Neuronal stem cell (in vitro differentiated cells): ENCODE data around the gene MAFG.

ENCODE experiments used
- DNase-seq: peaks from one replicate; pipeline ENCODE4 v3.0.0-alpha.2; 2013; ENCODE audit warnings: low spot score
- H2AFZ ChIP-seq: one replicate; pipeline ENCODE4 v1.6.1; 2013; ENCODE audit warnings: mild to moderate bottlenecking, low read length, inconsistent platforms
- H2AK5ac ChIP-seq: 2 replicates; pipeline ENCODE4 v1.6.1; 2013; ENCODE audit warnings: low read depth, mild to moderate bottlenecking, inconsistent platforms, low read length, moderate library complexity, mixed read lengths
- H2BK120ac ChIP-seq: 2 replicates; pipeline ENCODE4 v1.6.1; 2013; ENCODE audit warnings: low read depth, mild to moderate bottlenecking, inconsistent platforms, low read length, moderate library complexity, mixed read lengths
- H2BK12ac ChIP-seq: one replicate; pipeline ENCODE4 v1.6.1; 2013; ENCODE audit warnings: low read length, inconsistent platforms
- H2BK15ac ChIP-seq: 2 replicates; pipeline ENCODE4 v1.6.1; 2013; ENCODE audit warnings: mild to moderate bottlenecking, low read length, inconsistent platforms, mixed read lengths
- H2BK5ac ChIP-seq: one replicate; pipeline ENCODE4 v1.6.1; 2013; ENCODE audit warnings: inconsistent platforms, mild to moderate bottlenecking, low read length, moderate library complexity
- H3K14ac ChIP-seq: one replicate; pipeline ENCODE4 v1.6.1; 2013; ENCODE audit warnings: low read length, inconsistent platforms
- H3K18ac ChIP-seq: 2 replicates; pipeline ENCODE4 v1.6.1; 2013; ENCODE audit warnings: low read length, inconsistent platforms
- H3K23ac ChIP-seq: 2 replicates; pipeline ENCODE4 v1.6.1; 2013; ENCODE audit warnings: low read depth, mild to moderate bottlenecking, mixed read lengths, low read length, inconsistent platforms; ENCODE audit not compliant: poor library complexity
- H3K27ac ChIP-seq: replicated peaks from 3 replicates; pipeline ENCODE4 v1.5.1; 2013; ENCODE audit warnings: low read length, inconsistent platforms
- H3K27me3 ChIP-seq, 3 experiments: 2 replicates each; pipeline ENCODE4 v1.6.1; 2013; ENCODE audit warnings: low read length in 3 of 3, mild to moderate bottlenecking in 2 of 3, inconsistent platforms in 1 of 3, low read depth in 1 of 3, mixed read lengths in 1 of 3, moderate library complexity in 1 of 3; ENCODE audit not compliant: control insufficient read depth in 3 of 3, insufficient read depth in 3 of 3
- H3K36me3 ChIP-seq, 2 donors: replicated peaks in 1 of 2; 2 replicates each; pipeline ENCODE4 v1.6.1; 2013; ENCODE audit warnings: low read length in 2 of 2; ENCODE audit not compliant: control insufficient read depth in 2 of 2, insufficient read depth in 2 of 2
- H3K4ac ChIP-seq: 2 replicates; pipeline ENCODE4 v1.6.1; 2013; ENCODE audit warnings: inconsistent platforms, mild to moderate bottlenecking, low read length, moderate library complexity
- H3K4me1 ChIP-seq, 2 donors: 1 replicate in 1 of 2; 2 replicates in 1 of 2; pipeline ENCODE4 v1.6.1; 2013; ENCODE audit warnings: low read length in 2 of 2, low read depth in 1 of 2; ENCODE audit not compliant: control insufficient read depth in 2 of 2, insufficient read depth in 1 of 2
- H3K4me2 ChIP-seq: one replicate; pipeline ENCODE4 v1.6.1; 2013; ENCODE audit warnings: mild to moderate bottlenecking, low read length, inconsistent platforms; ENCODE audit not compliant: insufficient read depth, poor library complexity, severe bottlenecking
- H3K4me3 ChIP-seq, 2 donors: 2 replicates each; pipeline ENCODE4 v1.5.1; 2013; ENCODE audit warnings: low read length in 2 of 2, mild to moderate bottlenecking in 2 of 2, inconsistent platforms in 1 of 2, moderate library complexity in 1 of 2
- H3K79me1 ChIP-seq: one replicate; pipeline ENCODE4 v1.6.1; 2013; ENCODE audit warnings: low read depth, mild to moderate bottlenecking, inconsistent platforms, low read length, moderate library complexity
- H3K9ac ChIP-seq: one replicate; pipeline ENCODE4 v1.6.1; 2013; ENCODE audit warnings: mild to moderate bottlenecking, low read depth, low read length, inconsistent platforms; ENCODE audit not compliant: poor library complexity
- H3K9me3 ChIP-seq, 2 donors: replicated peaks in 1 of 2; 2 replicates each; pipeline versions ENCODE3 to v1.6.1; 2013; ENCODE audit warnings: low read length in 2 of 2, mild to moderate bottlenecking in 2 of 2, inconsistent platforms in 1 of 2, low read depth in 1 of 2, mixed read lengths in 1 of 2, moderate library complexity in 1 of 2; ENCODE audit not compliant: control insufficient read depth in 2 of 2, insufficient read depth in 1 of 2
- H4K8ac ChIP-seq: one replicate; pipeline ENCODE4 v1.6.1; 2013; ENCODE audit warnings: low read depth, mild to moderate bottlenecking, inconsistent platforms, low read length, moderate library complexity
- H4K91ac ChIP-seq: one replicate; pipeline ENCODE4 v1.6.1; 2013; ENCODE audit warnings: low read length, low read depth, mild to moderate bottlenecking, inconsistent platforms; ENCODE audit not compliant: poor library complexity
- WGBS, 2 donors: extraction: QIAGEN DNeasy Blood & Tissue Kit; methylation state at CpG; one replicate each; pipeline ENCODE4 v1.1.7; 2013; ENCODE audit warnings: missing lambda C conversion rate in 2 of 2, mixed read lengths in 1 of 2; ENCODE audit not compliant: insufficient read length in 2 of 2, insufficient replicate concordance in 1 of 2; ENCODE audit errors: extremely low coverage in 2 of 2; 5-methylcytosine and 5-hydroxymethylcytosine counted together

MAFG gene

DNA sequence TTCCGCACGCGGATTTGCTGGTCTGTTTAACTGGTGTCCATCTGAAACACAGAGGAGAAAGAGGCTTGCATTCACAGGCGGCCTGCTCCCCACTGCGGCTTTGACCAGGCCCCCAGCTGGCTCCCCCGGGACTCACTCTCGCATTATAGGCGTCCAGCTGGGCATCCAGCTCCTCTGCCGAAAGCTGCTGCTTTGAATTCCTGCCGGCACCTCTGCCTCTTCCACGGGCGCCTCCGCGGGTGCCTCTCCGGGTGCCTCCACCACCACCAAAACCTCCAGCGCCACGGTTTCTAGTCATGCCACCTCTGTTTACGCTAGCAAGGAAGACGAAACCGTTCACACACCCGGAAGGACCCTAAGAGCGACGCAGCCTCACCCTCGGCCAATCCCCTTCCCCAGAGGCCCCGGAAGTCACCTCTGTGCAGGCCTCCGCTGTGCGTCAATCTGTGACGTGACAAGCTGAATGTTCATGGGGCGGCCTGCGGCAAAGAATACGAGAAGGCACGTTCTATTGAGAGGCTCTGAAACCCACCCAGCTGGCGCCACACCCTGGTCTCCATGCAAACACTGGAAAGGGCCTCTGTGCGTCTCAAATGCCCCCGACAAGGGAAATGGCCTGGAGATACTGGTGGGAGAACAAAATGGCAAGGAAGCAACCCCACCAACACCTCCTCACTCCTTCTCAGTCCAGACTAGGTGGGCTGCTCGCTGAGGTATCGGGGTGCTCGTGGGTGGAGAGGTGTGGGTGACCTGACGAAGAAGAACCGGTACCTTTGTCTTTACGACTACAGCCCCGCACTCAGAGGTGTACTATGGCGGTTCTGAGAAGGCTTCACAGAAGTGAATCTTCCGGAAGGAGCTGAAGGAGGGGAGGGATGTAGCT is 39.2 kb downstream of the MAFG start:
- H2BK120ac ChIP-seq = peak overlapping the region; percentile 63
- H3K4me2 ChIP-seq = no peak overlapping the region
- peaks cover 59 to 69% of the 10 kb centered on the region in 2 donors for H3K36me3 ChIP-seq

DNA sequence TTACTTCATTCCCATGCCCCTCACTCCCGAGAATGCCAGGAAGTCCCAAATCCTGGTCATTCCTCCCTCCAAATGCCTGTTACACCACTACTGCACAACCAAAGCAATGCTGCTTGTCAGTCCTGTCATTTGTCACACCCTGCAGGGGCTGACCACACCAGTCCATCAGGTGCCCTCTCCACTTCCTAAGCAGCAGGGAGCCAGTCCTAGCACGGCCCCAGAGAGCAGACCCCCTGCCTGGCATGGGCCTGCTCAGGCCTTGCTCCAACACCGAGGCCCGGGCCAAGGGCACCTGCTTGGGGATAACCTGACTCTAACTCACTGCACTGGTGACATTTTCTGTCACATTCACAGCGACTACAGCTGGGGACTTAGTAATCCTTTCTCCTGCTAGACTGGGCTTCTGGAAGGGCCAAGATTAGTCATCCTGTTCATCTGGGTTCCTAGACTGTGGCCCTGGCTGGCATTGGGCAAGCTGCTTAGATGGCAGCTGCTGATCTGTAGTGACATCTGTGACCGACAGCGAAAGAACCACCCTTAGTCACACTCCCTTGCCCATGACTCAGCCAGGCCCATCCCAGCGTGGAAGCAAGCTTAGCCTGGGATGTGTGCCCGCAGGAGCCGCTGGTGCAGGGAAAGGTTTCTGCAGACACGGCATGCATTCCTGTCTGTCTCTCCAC is 41.5 kb downstream of the MAFG start:
- no peak overlapping the region for H3K4me2 ChIP-seq

More for the DNA sequence above, 39.2 kb downstream of the MAFG start:
- H3K79me1 ChIP-seq = peaks cover 18% of the 10 kb centered on the region
- H3K9ac ChIP-seq = no peak overlapping the region
- H3K18ac ChIP-seq = no peak overlapping the region
- H2BK5ac ChIP-seq = no peak overlapping the region
- peak overlapping the region in 1 of 2 donors; percentile 2 for H3K4me3 ChIP-seq
- no peak overlapping the region for H4K8ac ChIP-seq
- peaks cover 7 to 17% of the 10 kb centered on the region in 2 donors for H3K4me1 ChIP-seq
- no CpG with 5 or more reads among the region's 44 CpGs for WGBS, 2 donors
- no peak for DNase-seq
- H3K27ac ChIP-seq = no peak overlapping the region
- H2AFZ ChIP-seq = no peak overlapping the region
- H4K91ac ChIP-seq = no peak overlapping the region
- no peak overlapping the region for H2BK12ac ChIP-seq
- H3K9me3 ChIP-seq = no peaks in the 10 kb centered on the region
- no peak overlapping the region for H2AK5ac ChIP-seq
- H2BK15ac ChIP-seq = no peak overlapping the region
- H3K27me3 ChIP-seq = no peaks in the 10 kb centered on the region
- H3K23ac ChIP-seq = peak overlapping the region; percentile 26
- no peak overlapping the region for H3K4ac ChIP-seq
- no peak overlapping the region for H3K14ac ChIP-seq

DNA sequence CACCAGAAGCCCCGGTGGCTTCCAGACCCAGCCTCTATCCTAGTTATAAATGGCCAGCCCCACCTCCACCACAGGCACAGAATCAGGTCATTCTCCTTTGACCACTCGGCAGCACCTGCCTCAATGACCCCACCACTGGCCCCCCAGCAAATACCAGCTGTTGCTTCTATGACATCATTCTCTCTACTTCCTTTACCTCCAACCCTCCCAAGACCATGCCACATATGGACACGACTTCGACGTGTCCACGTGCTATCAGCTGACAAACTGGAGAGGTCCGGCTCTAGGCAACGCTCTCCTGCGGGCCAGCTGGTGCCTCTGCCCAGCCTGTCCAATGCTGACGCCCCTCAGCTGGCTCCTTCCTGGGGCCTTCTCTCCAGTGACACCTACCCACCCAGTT is 42.1 kb downstream of the MAFG start:
- Histone ChIP-seq H2BK120ac (no peak overlapping the region), H3K36me3 (peaks cover 57 to 88% of the 10 kb centered on the region in 2 donors), H2AK5ac (no peak overlapping the region), H3K9ac (no peak overlapping the region), H4K8ac (no peak overlapping the region), H3K79me1 (peaks cover 12% of the 10 kb centered on the region), H3K27ac (no peak overlapping the region), H2BK15ac (no peak overlapping the region), H3K18ac (no peak overlapping the region), H2BK12ac (no peak overlapping the region), H2BK5ac (no peak overlapping the region), H3K14ac (no peak overlapping the region), H3K4ac (no peak overlapping the region), H3K4me3 (no peak overlapping the region), H3K27me3 (no peaks in the 10 kb centered on the region), H3K4me1 (peaks cover 5 to 12% of the 10 kb centered on the region in 2 donors), H2AFZ (no peak overlapping the region), H3K23ac (no peak overlapping the region), H3K4me2 (no peak overlapping the region), H4K91ac (no peak overlapping the region), H3K9me3 (no peaks in the 10 kb centered on the region)
- no CpG with 5 or more reads among the region's 10 CpGs for WGBS, 2 donors
- no peak for DNase-seq

More for the DNA sequence above, 41.5 kb downstream of the MAFG start:
- peaks cover 59 to 86% of the 10 kb centered on the region in 2 donors for H3K36me3 ChIP-seq
- no peak overlapping the region for H2AK5ac ChIP-seq
- H2BK120ac ChIP-seq = no peak overlapping the region
- no peak for DNase-seq
- no peak overlapping the region for H2BK15ac ChIP-seq
- H2BK12ac ChIP-seq = no peak overlapping the region
- H2BK5ac ChIP-seq = no peak overlapping the region
- no peak overlapping the region for H3K14ac ChIP-seq
- no CpG with 5 or more reads among the region's 11 CpGs for WGBS, 2 donors
- H4K8ac ChIP-seq = no peak overlapping the region
- H3K79me1 ChIP-seq = peaks cover 16% of the 10 kb centered on the region
- no peak overlapping the region for H3K4me3 ChIP-seq
- no peak overlapping the region for H3K4ac ChIP-seq
- H3K9ac ChIP-seq = no peak overlapping the region
- H3K18ac ChIP-seq = no peak overlapping the region
- H4K91ac ChIP-seq = no peak overlapping the region
- H3K27me3 ChIP-seq = no peaks in the 10 kb centered on the region
- H3K27ac ChIP-seq = no peak overlapping the region
- peaks cover 7 to 15% of the 10 kb centered on the region in 2 donors for H3K4me1 ChIP-seq
- no peak overlapping the region for H2AFZ ChIP-seq
- no peak overlapping the region for H3K23ac ChIP-seq
- no peaks in the 10 kb centered on the region for H3K9me3 ChIP-seq

DNA sequence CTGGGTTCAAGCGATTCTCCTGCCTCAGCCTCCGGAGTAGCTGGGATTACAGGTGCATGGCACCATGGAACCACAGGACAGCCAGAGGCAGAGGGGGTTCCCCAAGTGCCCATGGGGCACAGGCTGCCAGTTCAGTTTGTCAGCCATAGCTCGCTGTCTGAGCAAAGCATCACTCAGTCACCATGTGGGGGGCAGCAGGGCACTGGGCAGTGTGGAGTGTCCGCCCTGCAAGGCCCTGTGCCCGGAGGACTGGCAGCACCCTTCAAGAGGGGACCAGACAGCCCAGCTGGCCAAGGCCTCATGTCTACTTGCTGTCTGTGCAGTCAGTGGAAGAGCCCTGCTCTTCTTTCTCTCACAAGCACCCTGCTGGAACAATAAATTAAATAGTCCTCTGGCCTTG is 42.6 kb downstream of the MAFG start:
- Histone ChIP-seq H3K18ac (no peak overlapping the region), H3K79me1 (peaks cover 10% of the 10 kb centered on the region), H2AFZ (no peak overlapping the region), H2BK15ac (no peak overlapping the region), H3K36me3 (peaks cover 52 to 87% of the 10 kb centered on the region in 2 donors), H2BK12ac (no peak overlapping the region), H2BK120ac (no peak overlapping the region), H3K9ac (no peak overlapping the region), H4K8ac (no peak overlapping the region), H2BK5ac (no peak overlapping the region), H4K91ac (no peak overlapping the region), H3K23ac (no peak overlapping the region), H3K27me3 (no peaks in the 10 kb centered on the region), H3K4ac (no peak overlapping the region), H2AK5ac (no peak overlapping the region), H3K27ac (no peak overlapping the region), H3K14ac (no peak overlapping the region), H3K9me3 (no peaks in the 10 kb centered on the region), H3K4me2 (no peak overlapping the region), H3K4me3 (peak overlapping the region in 1 of 2 donors; percentile 60), H3K4me1 (peaks cover 0 to 7% of the 10 kb centered on the region in 2 donors)
- WGBS, 2 donors = no CpG with 5 or more reads among the region's 5 CpGs
- no peak for DNase-seq
